GM12874 (cell line): Measurements from ENCODE around the gene ALG2.

Experiments
- TF ChIP-seq, protein P1 (sequence below): IDR thresholded peaks from 2 replicates; pipeline ENCODE4 v1.5.1; 2011; ENCODE audit warnings: low read depth, mild to moderate bottlenecking, control low read depth, low read length, moderate library complexity; ENCODE audit not compliant: insufficient read depth

Gene ALG2

DNA sequence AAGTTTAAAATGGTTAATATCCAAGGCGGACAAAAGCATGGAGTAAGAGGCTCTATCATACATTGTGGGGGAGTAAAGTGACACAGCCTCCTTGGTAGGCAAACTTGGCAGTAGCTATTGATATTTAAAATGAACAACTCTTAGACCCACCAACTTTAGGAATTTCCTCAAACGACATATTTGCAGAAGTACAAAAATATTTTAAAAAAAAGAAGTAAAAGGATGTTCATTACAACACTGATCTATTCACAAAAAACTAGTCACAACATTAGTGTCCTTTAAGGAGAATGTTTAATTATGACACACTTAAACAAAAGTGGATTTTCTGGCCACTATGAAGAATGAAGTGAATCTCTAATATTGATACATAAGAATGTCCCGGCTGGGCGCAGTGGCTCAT, 1.7 kb downstream of the ALG2 start:
- TF ChIP-seq, protein P1, sequence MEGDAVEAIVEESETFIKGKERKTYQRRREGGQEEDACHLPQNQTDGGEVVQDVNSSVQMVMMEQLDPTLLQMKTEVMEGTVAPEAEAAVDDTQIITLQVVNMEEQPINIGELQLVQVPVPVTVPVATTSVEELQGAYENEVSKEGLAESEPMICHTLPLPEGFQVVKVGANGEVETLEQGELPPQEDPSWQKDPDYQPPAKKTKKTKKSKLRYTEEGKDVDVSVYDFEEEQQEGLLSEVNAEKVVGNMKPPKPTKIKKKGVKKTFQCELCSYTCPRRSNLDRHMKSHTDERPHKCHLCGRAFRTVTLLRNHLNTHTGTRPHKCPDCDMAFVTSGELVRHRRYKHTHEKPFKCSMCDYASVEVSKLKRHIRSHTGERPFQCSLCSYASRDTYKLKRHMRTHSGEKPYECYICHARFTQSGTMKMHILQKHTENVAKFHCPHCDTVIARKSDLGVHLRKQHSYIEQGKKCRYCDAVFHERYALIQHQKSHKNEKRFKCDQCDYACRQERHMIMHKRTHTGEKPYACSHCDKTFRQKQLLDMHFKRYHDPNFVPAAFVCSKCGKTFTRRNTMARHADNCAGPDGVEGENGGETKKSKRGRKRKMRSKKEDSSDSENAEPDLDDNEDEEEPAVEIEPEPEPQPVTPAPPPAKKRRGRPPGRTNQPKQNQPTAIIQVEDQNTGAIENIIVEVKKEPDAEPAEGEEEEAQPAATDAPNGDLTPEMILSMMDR: no peak

DNA sequence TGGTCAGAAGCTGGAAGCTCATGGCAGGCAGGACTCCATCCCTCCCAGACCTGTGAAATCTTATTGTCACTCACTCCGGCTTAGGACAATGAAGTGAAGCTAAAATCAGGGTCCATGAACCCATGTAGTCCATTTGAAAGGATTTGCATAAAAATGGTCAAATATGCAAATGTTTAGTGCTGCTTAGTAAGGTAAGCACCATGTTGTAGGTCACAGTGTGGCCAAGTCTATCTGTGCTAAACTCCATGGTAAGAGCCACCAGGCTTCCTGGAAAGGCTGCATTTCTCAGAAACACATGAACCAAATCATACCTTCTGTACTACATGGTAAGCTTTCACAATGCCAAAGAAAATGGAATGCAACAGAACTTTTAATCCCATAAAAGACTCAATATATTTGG, 5.7 kb downstream of the ALG2 start:
- TF ChIP-seq, protein P1: no peak

DNA sequence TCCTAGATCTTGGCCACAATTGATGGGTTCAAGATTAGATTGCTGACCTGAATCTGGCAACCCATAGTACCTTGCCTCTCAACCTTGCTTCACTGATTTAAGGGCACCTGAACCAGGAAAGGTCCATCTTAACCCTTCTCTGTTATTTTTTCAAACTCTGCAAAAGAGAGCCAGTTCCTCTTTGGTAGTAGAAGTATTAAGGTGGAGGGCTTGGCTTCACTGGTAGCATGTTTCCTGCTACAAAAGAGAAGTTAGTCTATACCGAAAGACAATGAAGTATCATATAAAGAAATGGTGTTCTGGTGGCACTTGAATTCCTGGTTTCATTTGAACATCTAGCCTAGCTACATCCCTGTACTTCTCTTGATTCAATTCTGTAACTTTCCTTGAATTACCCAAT, 8.5 kb downstream of the ALG2 start:
- TF ChIP-seq, protein P1: no peak

DNA sequence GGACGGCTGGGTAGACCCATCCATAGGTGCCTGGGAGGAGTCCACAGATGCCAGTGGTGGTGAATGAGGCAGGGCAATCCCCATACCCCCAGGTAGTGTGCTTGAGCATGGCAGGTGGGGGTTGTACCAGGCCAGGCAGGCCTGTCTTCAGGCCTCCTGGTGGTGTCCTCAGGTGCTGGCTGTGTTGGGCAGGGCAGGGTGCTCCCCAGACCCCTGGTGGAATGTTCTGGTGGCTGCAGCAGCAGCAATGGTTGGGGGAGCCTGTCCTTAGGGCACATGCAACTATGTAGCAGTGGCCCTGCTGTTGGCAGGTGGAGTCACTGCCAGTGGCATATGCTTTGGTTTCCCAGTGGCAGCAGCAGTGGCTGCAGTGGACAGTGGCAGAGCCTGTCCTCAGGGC, 10.0 kb downstream of the ALG2 start:
- TF ChIP-seq, protein P1: no peak

DNA sequence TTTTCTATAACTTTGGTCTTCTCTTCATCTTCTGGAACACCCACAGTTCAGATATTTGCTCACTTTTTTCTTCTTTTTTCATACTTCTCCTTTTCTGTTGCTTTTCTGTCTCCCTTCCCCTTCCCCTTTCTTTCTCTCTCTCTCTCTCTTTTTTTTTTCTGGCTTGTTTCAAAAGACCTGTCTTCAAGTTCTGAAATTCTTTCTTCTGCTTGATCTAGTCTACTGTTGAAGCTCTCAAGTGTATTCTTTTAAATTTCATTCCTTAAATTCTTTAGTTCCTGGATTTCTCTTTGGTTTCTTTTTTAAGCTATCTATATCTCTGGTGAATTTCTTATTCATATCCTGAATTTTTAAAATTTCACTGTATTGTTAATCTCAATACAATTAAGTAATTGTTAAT, 11.2 kb downstream of the ALG2 start:
- TF ChIP-seq, protein P1: no peak

DNA sequence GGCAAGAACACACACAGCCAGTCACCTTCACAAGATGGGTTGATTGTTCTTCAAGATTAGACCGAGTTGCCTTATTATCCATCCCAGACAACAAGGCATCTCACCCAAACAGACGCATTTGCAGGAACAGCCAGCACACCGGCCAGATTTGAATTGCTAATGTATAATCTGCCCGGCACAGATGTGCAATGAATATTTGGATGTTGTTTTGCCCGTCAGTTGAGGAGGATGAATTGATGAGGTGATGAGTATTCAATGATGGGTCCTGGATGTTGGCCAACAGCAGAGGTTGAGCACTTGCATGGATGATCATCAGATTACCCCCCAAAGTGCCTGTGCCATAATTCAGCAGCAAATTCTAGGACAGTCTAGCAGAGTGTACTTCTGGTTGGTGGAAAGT, 20.1 kb downstream of the ALG2 start:
- TF ChIP-seq, protein P1: no peak

DNA sequence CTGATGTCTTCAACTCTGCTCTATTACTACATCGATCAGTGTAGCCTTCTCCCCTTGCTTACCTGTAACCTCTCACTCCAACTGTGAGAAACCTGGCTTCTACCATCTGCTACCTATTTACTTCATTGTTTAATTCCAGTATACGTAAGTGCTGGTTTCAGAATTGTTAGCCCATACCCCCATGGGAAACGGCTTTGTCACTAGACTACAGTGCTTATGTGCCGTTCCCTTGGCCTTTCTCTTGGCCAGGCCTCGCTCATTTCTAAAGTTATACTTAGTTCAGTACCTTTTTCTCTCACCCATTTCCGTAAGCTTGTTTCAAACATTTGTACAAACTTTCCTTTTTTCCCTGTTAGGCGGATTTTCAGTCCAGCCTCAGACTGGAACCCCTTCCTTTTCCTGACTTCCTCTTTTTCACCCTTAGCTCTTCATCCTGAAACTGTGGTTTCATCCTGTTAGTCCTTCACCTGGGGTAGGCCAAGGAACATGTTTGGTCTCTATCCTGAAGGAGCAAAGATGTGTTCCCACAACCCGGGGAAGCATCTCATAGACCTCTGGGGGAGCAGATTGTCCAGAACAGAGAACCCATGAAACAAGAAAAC, 21.7 kb downstream of the ALG2 start:
- TF ChIP-seq, protein P1: no peak
